Adrenal gland (tissue), 12 donors: ENCODE measurements around the gene ANAPC2. TPM values are rescaled to one million over a fixed set of nuclear protein-coding genes. Genes with fewer than 3 reads are reported as not detected.

Source experiments
- DNase-seq, 7 donors: peaks; one replicate each; pipeline ENCODE4 v3.0.0-alpha.2; 2019 to 2020
- H3K27ac ChIP-seq, 5 donors: fragments of 200-600 bp; sonication (generic) in 4 of 5; 1 replicate in 3 of 5; 2 replicates in 2 of 5; pipeline versions ENCODE4 v1.5.1 to v1.8.0; 2016 to 2020; ENCODE audit warnings: mild to moderate bottlenecking in 1 of 5
- H3K27me3 ChIP-seq: fragments of 200-600 bp; 2 replicates; pipeline ENCODE4 v1.8.0; 2021
- H3K36me3 ChIP-seq, 2 donors: fragments of 200-600 bp; replicated peaks in 1 of 2; 1 replicate in 1 of 2; 2 replicates in 1 of 2; pipeline versions ENCODE4 v1.5.1 to v1.8.0; 2018 to 2022
- H3K4me1 ChIP-seq, 2 donors: fragments of 200-600 bp; replicated peaks in 1 of 2; 1 replicate in 1 of 2; 2 replicates in 1 of 2; pipeline versions ENCODE4 v1.5.1 to v1.8.0; 2018 to 2021
- H3K4me3 ChIP-seq, 4 donors: fragments of 200-600 bp; sonication (generic) in 3 of 4; one replicate each; pipeline ENCODE4 v1.5.1; 2016 to 2018
- H3K9me3 ChIP-seq, 3 donors: fragments of 200-600 bp; sonication (generic) in 1 of 3; replicated peaks in 1 of 3; 1 replicate in 2 of 3; 2 replicates in 1 of 3; pipeline versions ENCODE4 v1.5.1 to v1.8.0; 2016 to 2021
- CTCF ChIP-seq, 6 experiments: fragments of 450-650 bp in 4 of 6; fragments of 200-600 bp in 2 of 6; sonication (generic) in 1 of 6; IDR thresholded peaks; 1 replicate in 5 of 6; 2 replicates in 1 of 6; pipeline versions ENCODE4 v1.5.1 to v1.8.0; 2016 to 2021; ENCODE audit warnings: antibody characterized with exemption in 6 of 6, mild to moderate bottlenecking in 2 of 6, moderate library complexity in 1 of 6
- POLR2A ChIP-seq, 2 donors: fragments of 450-650 bp; IDR thresholded peaks; one replicate each; pipeline ENCODE4 v1.6.1; 2017; ENCODE audit warnings: antibody characterized with exemption in 2 of 2, mild to moderate bottlenecking in 2 of 2, moderate library complexity in 1 of 2
- WGBS, 4 donors: extraction: QIAGEN DNeasy Blood & Tissue Kit in 2 of 4; methylation state at CpG; one replicate each; pipeline versions ENCODE4 v1.1.5 to v1.1.7; 2013 to 2017; 5-methylcytosine and 5-hydroxymethylcytosine counted together
- intact Hi-C, 2 donors: fragments of 100-400 bp; cut with DNase I; formaldehyde crosslinking; loops; one replicate each; pipeline versions ENCODE4 v1.14.1 to v1.15.0; 2022 to 2023
- polyA plus RNA-seq, 3 donors: library from polyadenylated mRNA; stranded (reverse); fragments of 200-250 nt in 2 of 3; fragments of 350-450 nt in 1 of 3; fragmentation: Illumina TruSeq in 1 of 3; extraction: RNeasy Lipid Tissue Mini Kit (QIAGEN cat#74804) in 1 of 3; gene quantifications; one replicate each; pipeline ENCODE4 v1.2.3, GENCODE V29; 2013 to 2014
- total RNA-seq, 9 donors: library from RNA; depleted of rRNA in 4 of 9; stranded (reverse); fragments of >200 nt in 4 of 9; fragments of 120-200 nt in 1 of 9; fragmentation: NEBNext Ultra II Directional in 1 of 9; extraction: Animal tissue kit (Norgen Biotek cat#: 25700) in 1 of 9; gene quantifications; one replicate each; pipeline versions ENCODE4 v1.1.0 to v1.2.4, GENCODE V29; 2013 to 2023
- donor health status: healthy with polysubstance abuse.
- donor health status: Bipolar disorder and iron deficiency.
- donor health status: DM: yes; HTN: yes; CAD: no.
- donor health status: DM: no; HTN: no; CAD: no.
- donor health status: DM: no; HTN: no; CAD: no.
- donor health status: DM: yes; HTN: yes; CAD: no.

The ANAPC2 gene
- total and polyA plus RNA-seq, 12 donors = 7.1 to 162 (median 32.0) TPM

- WGBS, 4 donors = 48 to 70% (median 56%) methylated on average over 4 to 29 of the region's 29 CpGs; no CpG with 5 or more reads in 1 of the 4 donors
- Histone ChIP-seq H3K4me1 (peaks cover 0 to 8% of the 10 kb centered on the region in 2 donors), H3K36me3 (no peaks in the 10 kb centered on the region), H3K27me3 (peaks cover 42% of the 10 kb centered on the region), H3K27ac (no peak overlapping the region), H3K9me3 (no peaks in the 10 kb centered on the region), H3K4me3 (no peak overlapping the region)
- DNase-seq = no peak
- TF ChIP-seq POLR2A (IDR thresholded peaks at IDR 0.05) = no peak
- no peak for TF ChIP-seq CTCF (IDR thresholded peaks at IDR 0.05)
- intact Hi-C loops = loop anchor here (5.0 kb wide), 1 partner anchor 111 kb away; no protein-coding TSS in a partner anchor
These were observed 40.2 kb upstream of the ANAPC2 start for GRCh38 chr9:137228506-137228967.

- Histone ChIP-seq H3K4me1 (peaks cover 2 to 9% of the 10 kb centered on the region in 2 donors), H3K27me3 (peaks cover 42% of the 10 kb centered on the region), H3K9me3 (no peaks in the 10 kb centered on the region), H3K4me3 (no peak overlapping the region), H3K27ac (no peak overlapping the region), H3K36me3 (no peaks in the 10 kb centered on the region)
- no peak for TF ChIP-seq CTCF (IDR thresholded peaks at IDR 0.05)
- no peak for TF ChIP-seq POLR2A (IDR thresholded peaks at IDR 0.05)
- 25 to 33% (median 29%) methylated on average over 4 to 18 of the region's 18 CpGs for WGBS, 4 donors
- intact Hi-C loops = loop anchor here (5.0 kb wide), 1 partner anchor 111 kb away; no protein-coding TSS in a partner anchor
- no peak for DNase-seq
These were observed 39.6 kb upstream of the ANAPC2 start for GRCh38 chr9:137227853-137228505.

GRCh38 chr9:137227054-137227852 lies 38.9 kb upstream of the ANAPC2 start, which contains the start of gene RNF224:
TSS of gene RNF224 (plus strand) at chr9:137227502. CDS start at chr9:137228336, 834 bp downstream.
- H3K27me3 ChIP-seq = peaks cover 36% of the 10 kb centered on the region
- intact Hi-C loops = loop anchor here (5.0 kb wide), 1 partner anchor 110 kb away; no protein-coding TSS in a partner anchor
- no peaks in the 10 kb centered on the region for H3K9me3 ChIP-seq
- no peak within 1 kb of the TSS for H3K4me3 ChIP-seq
- WGBS, 4 donors = 32 to 46% (median 34%) methylated on average over 17 to 25 of the region's 25 CpGs; no CpG with 5 or more reads in 1 of the 4 donors
- H3K36me3 ChIP-seq = no peaks in the 10 kb centered on the region
- peak; percentile 75 to 89 (median 84) for DNase-seq
- peak; percentile 74 to 95 (median 90) for TF ChIP-seq CTCF (IDR thresholded peaks at IDR 0.05)
- no peak for TF ChIP-seq POLR2A (IDR thresholded peaks at IDR 0.05)
- H3K4me1 ChIP-seq = peaks cover 8 to 16% of the 10 kb centered on the region in 2 donors
- H3K27ac ChIP-seq = no peak within 1 kb of the TSS
